Common myeloid progenitor, CD34-positive (primary cell): ENCODE measurements around the gene NAMPT. TPM values are rescaled to one million over a fixed set of nuclear protein-coding genes. Genes with fewer than 3 reads are reported as not detected.
A peak's percentile ranks its signal among the peaks of the same experiment; 100 is the strongest.

Experiments
- CTCF ChIA-PET: fragments of 350-600 bp; sonication (Branson Sonifier 250); formaldehyde crosslinking; loops from one replicate; lab custom pipeline; 2021; ENCODE audit warnings: antibody characterized with exemption; lab: Charles Lee
- POLR2A ChIA-PET: fragments of 350-600 bp; sonication (Branson Sonifier 250); formaldehyde crosslinking; loops from one replicate; lab custom pipeline; 2021; ENCODE audit warnings: antibody characterized with exemption; lab: Charles Lee
- DNase-seq, 3 donors: peaks; one replicate each; pipeline versions ENCODE4 v3.0.0 to v3.0.0-alpha.2; 2013
- H3K27ac ChIP-seq, 2 experiments: 1 replicate in 1 of 2; 2 replicates in 1 of 2; pipeline ENCODE4 v1.7.0; 2013; ENCODE audit warnings: inconsistent platforms in 2 of 2, low read length in 2 of 2, mild to moderate bottlenecking in 2 of 2, low read depth in 1 of 2, moderate library complexity in 1 of 2; ENCODE audit not compliant: severe bottlenecking in 2 of 2, insufficient read depth in 1 of 2, poor library complexity in 1 of 2
- H3K27me3 ChIP-seq, 5 experiments: replicated peaks in 2 of 5; 1 replicate in 3 of 5; 2 replicates in 2 of 5; pipeline versions ENCODE4 v1.6.1 to v1.7.0; 2013; ENCODE audit warnings: low read length in 4 of 5, mild to moderate bottlenecking in 2 of 5, moderate library complexity in 2 of 5, inconsistent platforms in 1 of 5; ENCODE audit not compliant: insufficient read depth in 5 of 5, control insufficient read depth in 4 of 5
- H3K36me3 ChIP-seq, 4 experiments: 1 replicate in 2 of 4; 2 replicates in 2 of 4; pipeline versions ENCODE4 v1.6.1 to v1.7.0; 2013; ENCODE audit warnings: low read length in 3 of 4, control low read depth in 1 of 4, mild to moderate bottlenecking in 1 of 4; ENCODE audit not compliant: control insufficient read depth in 4 of 4, insufficient read depth in 4 of 4
- H3K4me1 ChIP-seq, 4 experiments: 1 replicate in 3 of 4; 2 replicates in 1 of 4; pipeline versions ENCODE4 v1.6.1 to v1.7.1; 2013; ENCODE audit warnings: low read length in 3 of 4, mild to moderate bottlenecking in 3 of 4, control low read depth in 1 of 4, inconsistent platforms in 1 of 4, moderate library complexity in 1 of 4; ENCODE audit not compliant: control insufficient read depth in 4 of 4, insufficient read depth in 4 of 4; ENCODE audit errors: control extremely low read depth in 1 of 4
- H3K4me3 ChIP-seq, 7 experiments: 1 replicate in 4 of 7; 2 replicates in 3 of 7; pipeline versions ENCODE4 v1.5.1 to v1.7.0; 2013; ENCODE audit warnings: mild to moderate bottlenecking in 7 of 7, low read length in 6 of 7, moderate library complexity in 6 of 7, inconsistent platforms in 2 of 7, low read depth in 2 of 7, control low read depth in 1 of 7; ENCODE audit not compliant: insufficient read depth in 4 of 7, control insufficient read depth in 1 of 7; ENCODE audit errors: extremely low read depth in 1 of 7
- H3K9me3 ChIP-seq, 5 experiments: 1 replicate in 4 of 5; 2 replicates in 1 of 5; pipeline versions ENCODE4 v1.6.1 to v1.7.1; 2013; ENCODE audit warnings: low read length in 4 of 5, mild to moderate bottlenecking in 2 of 5, inconsistent platforms in 1 of 5, low read depth in 1 of 5, moderate library complexity in 1 of 5; ENCODE audit not compliant: control insufficient read depth in 4 of 5, insufficient read depth in 2 of 5; ENCODE audit errors: control extremely low read depth in 1 of 5
- WGBS: methylation state at CpG from one replicate; pipeline ENCODE4 v1.1.5; 2013; ENCODE audit not compliant: insufficient coverage; 5-methylcytosine and 5-hydroxymethylcytosine counted together
- polyA plus RNA-seq: library from polyadenylated mRNA; unstranded; fragments of 120-200 nt; gene quantifications from one replicate; pipeline ENCODE4 v1.2.1, GENCODE V29; 2013

The NAMPT gene
- 68.9 TPM for polyA plus RNA-seq

- POLR2A ChIA-PET: interaction anchor here (0.6 to 1.3 kb wide), 6 partner anchors 15 to 884 kb away, joined by 3 to 5 read pairs (median 4); partner anchors contain the start of genes HBP1 and SYPL1
- H3K4me3 ChIP-seq: peak within 1 kb of the TSS; percentile 88 to 97 (median 94)
- H3K27ac ChIP-seq: peak within 1 kb of the TSS; percentile 84 to 93
- H3K4me1 ChIP-seq: peaks cover 0 to 39% (median 14%) of the 10 kb centered on the region in 4 experiments
- CTCF ChIA-PET: interaction anchor here (1.0 kb wide), 1 partner anchor 178 kb away, joined by 3 read pairs; no protein-coding TSS in a partner anchor
- H3K9me3 ChIP-seq: no peaks in the 10 kb centered on the region
- H3K36me3 ChIP-seq: no peaks in the 10 kb centered on the region
- DNase-seq: no peak
- WGBS: 0% methylated on average over 14 of the region's 32 CpGs
- H3K27me3 ChIP-seq: no peaks in the 10 kb centered on the region
These were observed at the start of gene NAMPT for GRCh38 chr7:106284714-106285050. NAMPT (minus strand) TSS chr7:106284983; CDS start chr7:106284884, 99 bp downstream.

GRCh38 chr7:106332201-106332600 lies 47.4 kb upstream of the NAMPT start:
- peaks cover 0 to 1% (median 0%) of the 10 kb centered on the region in 5 experiments for H3K27me3 ChIP-seq
- 100% methylated on average over 3 of the region's 4 CpGs for WGBS
- no peaks in the 10 kb centered on the region for H3K36me3 ChIP-seq
- no peak for DNase-seq
- H3K4me3 ChIP-seq: no peak overlapping the region
- H3K4me1 ChIP-seq: no peaks in the 10 kb centered on the region
- POLR2A ChIA-PET: no interaction called here
- peaks cover 0 to 14% (median 0%) of the 10 kb centered on the region in 5 experiments for H3K9me3 ChIP-seq
- CTCF ChIA-PET: interaction anchor here (1.1 to 1.4 kb wide), 2 partner anchors 57 to 156 kb away, joined by 3 read pairs; no protein-coding TSS in a partner anchor
- H3K27ac ChIP-seq: no peak overlapping the region

GRCh38 chr7:106331441-106332175 lies 46.8 kb upstream of the NAMPT start:
- Histone ChIP-seq H3K36me3 (no peaks in the 10 kb centered on the region), H3K27ac (no peak overlapping the region), H3K27me3 (peaks cover 0 to 3% (median 0%) of the 10 kb centered on the region in 5 experiments), H3K4me1 (no peaks in the 10 kb centered on the region), H3K4me3 (no peak overlapping the region), H3K9me3 (peaks cover 0 to 11% (median 0%) of the 10 kb centered on the region in 5 experiments)
- ChIA-PET POLR2A (interaction anchor here (0.7 kb wide), 1 partner anchor 983 kb away, joined by 3 read pairs; no protein-coding TSS in a partner anchor), CTCF (interaction anchor here (1.1 to 1.4 kb wide), 2 partner anchors 56 to 155 kb away, joined by 3 read pairs; no protein-coding TSS in a partner anchor)
- no peak for DNase-seq
- WGBS: 0% methylated on average over 1 of the region's 3 CpGs

- peaks cover 0 to 4% (median 0%) of the 10 kb centered on the region in 5 experiments for H3K9me3 ChIP-seq
- no peak overlapping the region for H3K4me3 ChIP-seq
- H3K36me3 ChIP-seq: no peaks in the 10 kb centered on the region
- ChIA-PET CTCF (no interaction called here), POLR2A (no interaction called here)
- H3K27ac ChIP-seq: no peak overlapping the region
- H3K4me1 ChIP-seq: no peaks in the 10 kb centered on the region
- H3K27me3 ChIP-seq: peaks cover 0 to 3% (median 0%) of the 10 kb centered on the region in 5 experiments
- DNase-seq: no peak
These were observed 45.4 kb upstream of the NAMPT start for GRCh38 chr7:106329971-106330733.

GRCh38 chr7:106329408-106329807 lies 44.6 kb upstream of the NAMPT start:
- CTCF ChIA-PET: no interaction called here
- WGBS: no CpG with 5 or more reads among the region's 1 CpG
- no peak for DNase-seq

GRCh38 chr7:106327538-106328481 lies 43.0 kb upstream of the NAMPT start:
- H3K9me3 ChIP-seq: no peaks in the 10 kb centered on the region
- no peak for DNase-seq
- ChIA-PET CTCF (interaction anchor here (1.0 kb wide), 1 partner anchor 17 kb away, joined by 3 read pairs; no protein-coding TSS in a partner anchor), POLR2A (no interaction called here)
- H3K36me3 ChIP-seq: no peaks in the 10 kb centered on the region
- H3K4me3 ChIP-seq: no peak overlapping the region
- peaks cover 0 to 3% (median 0%) of the 10 kb centered on the region in 5 experiments for H3K27me3 ChIP-seq
- no peaks in the 10 kb centered on the region for H3K4me1 ChIP-seq
- WGBS: 95% methylated on average over 5 of the region's 11 CpGs
- no peak overlapping the region for H3K27ac ChIP-seq

More at GRCh38 chr7:106329408-106329807, 44.6 kb upstream of the NAMPT start:
- no peak overlapping the region for H3K4me3 ChIP-seq
- no peaks in the 10 kb centered on the region for H3K36me3 ChIP-seq
- POLR2A ChIA-PET: no interaction called here
- H3K27ac ChIP-seq: no peak overlapping the region
- no peaks in the 10 kb centered on the region for H3K4me1 ChIP-seq
- H3K9me3 ChIP-seq: peaks cover 0 to 4% (median 0%) of the 10 kb centered on the region in 5 experiments
- H3K27me3 ChIP-seq: peaks cover 0 to 3% (median 0%) of the 10 kb centered on the region in 5 experiments
